Right atrium auricular region (tissue), 2 donors: ENCODE results near the gene MICAL2. TPM values are rescaled to one million over a fixed set of nuclear protein-coding genes. Genes with fewer than 3 reads are reported as not detected.

Experiments
- DNase-seq: peaks from one replicate; pipeline ENCODE4 v3.0.0-alpha.2; 2019; ENCODE audit warnings: low spot score
- H3K27ac ChIP-seq, 2 donors: fragments of 200-600 bp; sonication (generic); 1 replicate in 1 of 2; 2 replicates in 1 of 2; pipeline ENCODE4 v1.5.1; 2016 to 2019
- H3K27me3 ChIP-seq, 2 donors: fragments of 200-600 bp; sonication (generic); one replicate each; pipeline versions ENCODE4 v1.5.1 to v1.6.0; 2017 to 2019
- H3K36me3 ChIP-seq: fragments of 200-600 bp; sonication (generic); one replicate; pipeline ENCODE4 v1.5.1; 2016
- H3K4me1 ChIP-seq, 2 donors: fragments of 200-600 bp; sonication (generic); one replicate each; pipeline versions ENCODE4 v1.5.1 to v1.6.0; 2017 to 2019
- H3K4me3 ChIP-seq, 2 donors: fragments of 200-600 bp; sonication (generic); 1 replicate in 1 of 2; 2 replicates in 1 of 2; pipeline ENCODE4 v1.5.1; 2017 to 2019; ENCODE audit warnings: mild to moderate bottlenecking in 1 of 2, moderate library complexity in 1 of 2
- H3K9me3 ChIP-seq, 2 donors: fragments of 200-600 bp; sonication (generic); one replicate each; pipeline ENCODE4 v1.5.1; 2019
- CTCF ChIP-seq, 2 donors: fragments of 200-600 bp; sonication (generic); IDR thresholded peaks; one replicate each; pipeline ENCODE4 v1.5.1; 2019; ENCODE audit warnings: antibody characterized with exemption in 2 of 2
- total RNA-seq, 2 donors: library from RNA; depleted of rRNA; stranded (reverse); fragments of >200 nt; gene quantifications; one replicate each; pipeline ENCODE4 v1.1.0, GENCODE V29; 2016

The MICAL2 gene
- total RNA-seq, 2 donors from 2014 or later = 77.6 to 84.5 TPM

GRCh38 chr11:12109591-12110196, 696 bp upstream of the MICAL2 start:
- Histone ChIP-seq H3K4me1 (peaks cover 0 to 58% of the 10 kb centered on the region in 2 donors), H3K36me3 (no peaks in the 10 kb centered on the region), H3K9me3 (no peaks in the 10 kb centered on the region), H3K4me3 (peak overlapping the region; percentile 75 to 76), H3K27ac (peak overlapping the region; percentile 89 to 91), H3K27me3 (no peaks in the 10 kb centered on the region)
- no peak for TF ChIP-seq CTCF (IDR thresholded peaks at IDR 0.05)
- DNase-seq = no peak

- Histone ChIP-seq H3K36me3 (no peaks in the 10 kb centered on the region), H3K27ac (peak overlapping the region; percentile 89 to 91), H3K27me3 (no peaks in the 10 kb centered on the region), H3K9me3 (no peaks in the 10 kb centered on the region), H3K4me3 (peak overlapping the region; percentile 75 to 76), H3K4me1 (peaks cover 0 to 58% of the 10 kb centered on the region in 2 donors)
- no peak for TF ChIP-seq CTCF (IDR thresholded peaks at IDR 0.05)
- DNase-seq = no peak
Measured at GRCh38 chr11:12110714-12111548, 541 bp downstream of the MICAL2 start.

- Histone ChIP-seq H3K36me3 (no peaks in the 10 kb centered on the region), H3K27ac (peak overlapping the region; percentile 89 to 91), H3K9me3 (no peaks in the 10 kb centered on the region), H3K4me1 (peaks cover 0 to 56% of the 10 kb centered on the region in 2 donors), H3K4me3 (peak overlapping the region; percentile 75 to 76), H3K27me3 (no peaks in the 10 kb centered on the region)
- no peak for DNase-seq
- no peak for TF ChIP-seq CTCF (IDR thresholded peaks at IDR 0.05)
Measured at GRCh38 chr11:12111549-12112520, 1.4 kb downstream of the MICAL2 start.

GRCh38 chr11:12112750-12113149, 2.4 kb downstream of the MICAL2 start:
- Histone ChIP-seq H3K27me3 (no peaks in the 10 kb centered on the region), H3K4me1 (peaks cover 0 to 65% of the 10 kb centered on the region in 2 donors), H3K4me3 (peak overlapping the region in 1 of 2 donors; percentile 75), H3K9me3 (no peaks in the 10 kb centered on the region), H3K27ac (peak overlapping the region; percentile 89 to 91), H3K36me3 (no peaks in the 10 kb centered on the region)
- TF ChIP-seq CTCF (IDR thresholded peaks at IDR 0.05) = no peak
- no peak for DNase-seq

GRCh38 chr11:12113294-12113693, 2.9 kb downstream of the MICAL2 start:
- Histone ChIP-seq H3K9me3 (no peaks in the 10 kb centered on the region), H3K36me3 (no peaks in the 10 kb centered on the region), H3K4me1 (peaks cover 0 to 71% of the 10 kb centered on the region in 2 donors), H3K27me3 (no peaks in the 10 kb centered on the region), H3K4me3 (no peak overlapping the region), H3K27ac (peak overlapping the region; percentile 89 to 91)
- DNase-seq = no peak
- no peak for TF ChIP-seq CTCF (IDR thresholded peaks at IDR 0.05)
